ENCODE data around the gene ANKRD28. TPM values are rescaled to one million over a fixed set of nuclear protein-coding genes. Genes with fewer than 3 reads are reported as not detected.
A peak's percentile ranks its signal among the peaks of the same experiment; 100 is the strongest.

ANKRD28 gene
- total and polyA plus RNA-seq, 7 experiments from 2014 or later, result 8.7 to 70.4 (median 28.5) TPM

DNA sequence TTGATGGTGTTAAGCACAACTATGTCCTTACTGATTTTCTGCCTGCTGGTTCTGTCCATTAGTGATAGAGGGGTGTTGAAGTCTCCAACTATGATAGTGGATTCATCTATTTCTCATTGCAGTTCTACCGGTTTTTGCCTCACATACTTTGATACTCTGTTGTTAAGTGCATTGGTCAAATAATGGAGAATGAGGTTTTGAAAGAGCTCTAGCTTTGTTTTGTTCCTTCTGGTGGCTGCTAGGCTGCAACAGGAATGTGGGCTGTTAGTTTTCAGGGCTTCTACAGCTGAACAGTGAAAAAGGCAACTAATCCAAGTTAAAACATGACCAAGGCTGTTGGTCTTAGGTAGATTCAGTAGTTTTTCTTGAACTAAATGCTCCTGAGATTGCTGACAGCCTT is 133.6 kb downstream of the ANKRD28 start:
- Mint-ChIP-seq H3K4me3 (no peak overlapping the region), H3K36me3 (peaks cover 3 to 60% (median 28%) of the 10 kb centered on the region in 5 donors), H3K4me1 (peaks cover 9 to 52% (median 40%) of the 10 kb centered on the region in 7 donors), H3K27ac (no peak overlapping the region), H3K27me3 (peaks cover 0 to 5% (median 0%) of the 10 kb centered on the region in 5 donors), H3K9me3 (peaks cover 0 to 23% (median 8%) of the 10 kb centered on the region in 11 donors)
- Histone ChIP-seq H3K9me3 (ENCODE audit: control insufficient read depth in 2 of 3, low read length in 3 of 3) (no peaks in the 10 kb centered on the region), H3K4me1 (ENCODE audit: control insufficient read depth in 2 of 2, insufficient read depth in 2 of 2, low read length in 2 of 2) (peaks cover 15 to 22% of the 10 kb centered on the region in 2 donors), H3K36me3 (ENCODE audit: control insufficient read depth in 2 of 3, insufficient read depth in 3 of 3, low read length in 3 of 3) (no peaks in the 10 kb centered on the region), H3K4me3 (ENCODE audit: low read length) (no peak overlapping the region), H3K27me3 (ENCODE audit: control insufficient read depth in 2 of 2, insufficient read depth in 2 of 2, low read length in 2 of 2) (no peaks in the 10 kb centered on the region), H3K27ac (ENCODE audit: low read depth, low read length) (no peak overlapping the region)
- ChIA-PET CTCF (no interaction called here), POLR2A (no interaction called here)
- intact Hi-C loops (cut with micrococcal nuclease), result no loop called here
- no peak for ATAC-seq
- no peak for DNase-seq

DNA sequence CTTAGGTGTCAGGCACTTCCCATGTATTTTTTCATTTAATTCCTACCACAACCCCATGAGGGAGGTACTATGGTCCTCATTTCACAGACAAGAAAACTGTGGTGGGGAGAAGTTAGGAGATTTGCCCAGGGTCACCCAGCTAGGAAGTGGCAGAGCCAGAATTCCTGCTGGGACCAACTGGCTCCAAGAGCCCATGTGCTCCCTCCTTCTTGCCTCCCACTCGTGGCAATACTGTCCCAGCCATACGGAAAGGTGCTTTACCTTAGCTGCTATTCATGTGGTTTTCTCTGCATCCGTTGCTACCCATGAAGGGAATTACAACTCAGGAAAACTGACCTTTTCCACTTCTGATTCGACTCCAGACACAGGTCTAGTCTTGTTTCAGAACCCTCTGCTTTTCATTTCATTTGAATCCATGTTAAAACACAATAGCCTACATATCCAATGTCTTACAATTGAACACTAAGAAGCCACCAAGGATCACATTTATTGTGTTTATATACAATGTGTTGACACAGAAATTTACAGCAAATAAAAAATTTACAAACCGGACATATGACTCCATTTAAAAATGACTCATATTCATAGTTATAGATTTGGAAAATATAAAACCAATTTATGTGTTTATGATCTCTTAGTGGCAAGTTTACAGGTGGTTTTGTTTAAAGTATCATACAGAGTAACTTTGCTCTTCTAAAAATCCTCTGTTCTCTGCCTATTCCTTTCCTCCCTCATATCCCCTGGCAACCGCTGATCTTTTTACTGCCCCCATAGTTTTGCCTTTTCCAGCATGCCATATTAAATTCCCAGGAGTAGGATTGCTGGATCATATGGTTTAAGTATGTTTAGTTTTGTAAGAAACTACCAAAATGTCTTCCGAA is 137.5 kb downstream of the ANKRD28 start:
- Histone ChIP-seq H3K4me1 (ENCODE audit: control insufficient read depth in 2 of 2, insufficient read depth in 2 of 2, low read length in 2 of 2) (peaks cover 0 to 6% of the 10 kb centered on the region in 2 donors), H3K27ac (ENCODE audit: low read depth, low read length) (no peak overlapping the region), H3K9me3 (ENCODE audit: control insufficient read depth in 2 of 3, low read length in 3 of 3) (peaks cover 6 to 26% (median 15%) of the 10 kb centered on the region in 3 experiments), H3K36me3 (ENCODE audit: control insufficient read depth in 2 of 3, insufficient read depth in 3 of 3, low read length in 3 of 3) (no peaks in the 10 kb centered on the region), H3K4me3 (ENCODE audit: low read length) (no peak overlapping the region), H3K27me3 (ENCODE audit: control insufficient read depth in 2 of 2, insufficient read depth in 2 of 2, low read length in 2 of 2) (no peaks in the 10 kb centered on the region)
- CTCF ChIA-PET, result no interaction called here
- no peak overlapping the region for H3K4me3 Mint-ChIP-seq
- intact Hi-C loops (cut with micrococcal nuclease), result no loop called here
- DNase-seq, result no peak
- peaks cover 3 to 55% (median 32%) of the 10 kb centered on the region in 11 donors for H3K9me3 Mint-ChIP-seq
- POLR2A ChIA-PET, result no interaction called here
- peaks cover 0 to 8% (median 0%) of the 10 kb centered on the region in 5 donors for H3K27me3 Mint-ChIP-seq
- H3K27ac Mint-ChIP-seq, result peak overlapping the region in 2 of 9 donors; percentile 16 to 48
- H3K36me3 Mint-ChIP-seq, result peaks cover 12 to 53% (median 27%) of the 10 kb centered on the region in 5 donors
- no peak for ATAC-seq
- peaks cover 5 to 36% (median 20%) of the 10 kb centered on the region in 7 donors for H3K4me1 Mint-ChIP-seq

DNA sequence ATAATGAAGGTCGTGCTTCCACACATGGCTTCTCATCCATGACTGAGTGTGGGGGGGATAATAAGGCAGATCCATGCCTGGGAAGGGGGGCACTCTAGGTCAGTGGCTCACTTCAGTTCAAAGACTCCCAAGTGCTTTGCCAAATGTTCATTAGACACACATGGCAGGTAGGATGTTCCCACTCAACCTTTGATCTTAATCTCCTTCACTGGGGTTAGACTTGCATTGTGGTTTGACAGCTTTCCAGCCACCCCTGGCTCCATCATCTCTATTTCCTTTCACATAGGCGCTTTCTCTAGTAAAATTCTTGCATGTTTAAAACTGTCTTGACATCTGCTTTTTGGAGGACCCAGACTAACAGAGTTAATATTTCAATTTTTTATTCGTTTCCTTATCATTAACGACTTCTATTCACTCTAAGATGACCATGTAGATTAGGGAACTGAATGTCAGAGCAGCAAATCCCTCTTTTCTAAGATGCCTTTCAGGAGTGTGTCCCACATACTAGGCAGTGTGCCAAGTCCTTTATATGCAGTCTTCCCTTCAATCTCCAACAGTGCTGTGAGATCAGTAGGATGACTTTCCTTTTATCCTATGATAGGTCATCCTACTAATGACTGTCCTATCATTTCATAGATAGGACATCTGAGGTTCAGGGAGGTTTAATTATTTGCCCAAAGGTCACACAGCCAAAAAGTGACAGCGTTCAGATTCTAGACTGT is 138.4 kb downstream of the ANKRD28 start:
- POLR2A ChIA-PET, result no interaction called here
- Histone ChIP-seq H3K4me3 (ENCODE audit: low read length) (no peak overlapping the region), H3K27me3 (ENCODE audit: control insufficient read depth in 2 of 2, insufficient read depth in 2 of 2, low read length in 2 of 2) (no peaks in the 10 kb centered on the region), H3K36me3 (ENCODE audit: control insufficient read depth in 2 of 3, insufficient read depth in 3 of 3, low read length in 3 of 3) (no peaks in the 10 kb centered on the region), H3K9me3 (ENCODE audit: control insufficient read depth in 2 of 3, low read length in 3 of 3) (peaks cover 6 to 26% (median 15%) of the 10 kb centered on the region in 3 experiments), H3K4me1 (ENCODE audit: control insufficient read depth in 2 of 2, insufficient read depth in 2 of 2, low read length in 2 of 2) (peaks cover 0 to 6% of the 10 kb centered on the region in 2 donors), H3K27ac (ENCODE audit: low read depth, low read length) (no peak overlapping the region)
- Mint-ChIP-seq H3K4me1 (peaks cover 5 to 31% (median 20%) of the 10 kb centered on the region in 7 donors), H3K4me3 (peak overlapping the region in 4 of 10 donors; percentile 6 to 40 (median 10)), H3K9me3 (peaks cover 3 to 62% (median 37%) of the 10 kb centered on the region in 11 donors), H3K36me3 (peaks cover 12 to 51% (median 25%) of the 10 kb centered on the region in 5 donors), H3K27ac (no peak overlapping the region), H3K27me3 (peaks cover 0 to 8% (median 0%) of the 10 kb centered on the region in 5 donors)
- intact Hi-C loops (cut with micrococcal nuclease), result no loop called here
- no peak for DNase-seq
- CTCF ChIA-PET, result no interaction called here
- no peak for ATAC-seq

DNA sequence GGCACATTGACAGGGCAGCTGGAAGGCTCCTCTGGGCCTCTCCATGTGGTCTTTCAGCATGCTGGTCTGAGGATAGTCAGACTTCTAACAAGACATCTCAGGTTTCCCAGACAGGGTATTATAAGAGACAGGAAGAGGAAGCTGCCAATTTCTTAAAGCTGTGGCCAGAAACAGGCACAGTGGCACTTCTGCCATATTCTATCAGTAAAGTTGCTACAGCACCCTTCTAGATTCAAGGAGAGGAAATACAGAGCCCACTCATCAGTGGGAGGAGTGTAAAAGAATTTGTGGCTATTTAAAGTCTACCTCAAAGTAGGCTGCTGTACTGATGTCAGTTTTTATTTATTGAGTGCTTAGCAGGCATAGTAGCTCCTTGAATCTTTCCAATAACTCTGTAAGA is 140.8 kb downstream of the ANKRD28 start:
- intact Hi-C loops (cut with micrococcal nuclease), result no loop called here
- ATAC-seq (no peak), DNase-seq (no peak)
- H3K4me1 ChIP-seq (ENCODE audit: control insufficient read depth in 2 of 2, insufficient read depth in 2 of 2, low read length in 2 of 2), result peaks cover 0 to 6% of the 10 kb centered on the region in 2 donors
- H3K4me3 ChIP-seq (ENCODE audit: low read length), result peak overlapping the region; percentile 10
- no peaks in the 10 kb centered on the region for H3K36me3 ChIP-seq (ENCODE audit: control insufficient read depth in 2 of 3, insufficient read depth in 3 of 3, low read length in 3 of 3)
- no peaks in the 10 kb centered on the region for H3K27me3 ChIP-seq (ENCODE audit: control insufficient read depth in 2 of 2, insufficient read depth in 2 of 2, low read length in 2 of 2)
- POLR2A ChIA-PET, result no interaction called here
- Mint-ChIP-seq H3K36me3 (peaks cover 12 to 44% (median 19%) of the 10 kb centered on the region in 5 donors), H3K4me3 (no peak overlapping the region), H3K9me3 (peaks cover 0 to 67% (median 33%) of the 10 kb centered on the region in 11 donors), H3K27ac (no peak overlapping the region), H3K4me1 (peaks cover 5 to 31% (median 20%) of the 10 kb centered on the region in 7 donors), H3K27me3 (peaks cover 0 to 15% (median 0%) of the 10 kb centered on the region in 5 donors)
- H3K9me3 ChIP-seq (ENCODE audit: control insufficient read depth in 2 of 3, low read length in 3 of 3), result peaks cover 6 to 26% (median 15%) of the 10 kb centered on the region in 3 experiments
- H3K27ac ChIP-seq (ENCODE audit: low read depth, low read length), result no peak overlapping the region
- CTCF ChIA-PET, result no interaction called here

DNA sequence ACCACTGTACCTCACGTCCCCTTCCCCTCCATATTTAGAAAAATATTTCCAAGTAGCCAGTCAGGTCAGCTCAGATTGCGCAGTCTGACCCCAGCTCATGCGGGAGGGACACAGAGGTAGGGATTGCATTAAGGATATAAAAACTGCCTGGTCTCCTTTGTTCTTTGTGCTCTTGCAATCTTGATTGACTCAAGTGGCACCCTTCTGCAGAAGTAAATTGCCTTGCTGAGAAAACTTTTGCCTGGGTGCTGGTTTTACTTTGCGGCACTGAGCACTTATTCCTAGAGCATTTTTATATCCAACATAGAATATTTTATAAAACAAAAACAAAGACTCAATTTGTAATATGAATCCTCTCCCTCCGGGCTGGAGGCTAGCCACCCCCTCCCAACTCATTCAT is 141.4 kb downstream of the ANKRD28 start:
- H3K9me3 ChIP-seq (ENCODE audit: control insufficient read depth in 2 of 3, low read length in 3 of 3), result peaks cover 6 to 26% (median 15%) of the 10 kb centered on the region in 3 experiments
- peaks cover 0 to 13% (median 3%) of the 10 kb centered on the region in 5 donors for H3K27me3 Mint-ChIP-seq
- POLR2A ChIA-PET, result no interaction called here
- peaks cover 0 to 63% (median 29%) of the 10 kb centered on the region in 11 donors for H3K9me3 Mint-ChIP-seq
- no peak for DNase-seq
- peaks cover 0 to 6% of the 10 kb centered on the region in 2 donors for H3K4me1 ChIP-seq (ENCODE audit: control insufficient read depth in 2 of 2, insufficient read depth in 2 of 2, low read length in 2 of 2)
- no peaks in the 10 kb centered on the region for H3K27me3 ChIP-seq (ENCODE audit: control insufficient read depth in 2 of 2, insufficient read depth in 2 of 2, low read length in 2 of 2)
- H3K27ac Mint-ChIP-seq, result peak overlapping the region in 1 of 9 donors; percentile 22
- CTCF ChIA-PET, result no interaction called here
- H3K4me1 Mint-ChIP-seq, result peaks cover 5 to 31% (median 21%) of the 10 kb centered on the region in 7 donors
- H3K27ac ChIP-seq (ENCODE audit: low read depth, low read length), result no peak overlapping the region
- H3K36me3 Mint-ChIP-seq, result peaks cover 12 to 38% (median 23%) of the 10 kb centered on the region in 5 donors
- no peak for ATAC-seq
- intact Hi-C loops (cut with micrococcal nuclease), result no loop called here
- H3K4me3 ChIP-seq (ENCODE audit: low read length), result no peak overlapping the region
- no peaks in the 10 kb centered on the region for H3K36me3 ChIP-seq (ENCODE audit: control insufficient read depth in 2 of 3, insufficient read depth in 3 of 3, low read length in 3 of 3)
- no peak overlapping the region for H3K4me3 Mint-ChIP-seq

DNA sequence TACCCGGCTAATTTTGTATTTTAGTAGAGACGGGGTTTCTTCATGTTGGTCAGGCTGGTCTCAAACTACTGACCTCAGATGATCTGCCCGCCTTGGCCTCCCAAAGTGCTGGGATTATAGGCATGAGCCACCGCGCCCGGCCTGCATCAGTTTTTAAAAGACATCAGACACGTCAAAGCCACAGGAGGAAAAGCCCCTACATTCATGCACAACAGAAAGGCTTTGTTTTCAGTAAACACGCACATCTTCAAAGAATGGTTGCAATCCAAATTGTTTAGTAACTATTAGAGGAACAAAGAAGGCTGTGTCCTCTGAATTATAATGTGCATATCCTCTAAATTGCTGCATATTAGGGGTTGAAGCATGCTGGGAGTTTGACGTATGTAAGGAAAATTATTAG is 142.9 kb downstream of the ANKRD28 start:
- peaks cover 5 to 32% (median 22%) of the 10 kb centered on the region in 7 donors for H3K4me1 Mint-ChIP-seq
- peaks cover 0 to 55% (median 27%) of the 10 kb centered on the region in 11 donors for H3K9me3 Mint-ChIP-seq
- Histone ChIP-seq H3K4me3 (ENCODE audit: low read length) (no peak overlapping the region), H3K4me1 (ENCODE audit: control insufficient read depth in 2 of 2, insufficient read depth in 2 of 2, low read length in 2 of 2) (peaks cover 0 to 6% of the 10 kb centered on the region in 2 donors), H3K27ac (ENCODE audit: low read depth, low read length) (no peak overlapping the region), H3K27me3 (ENCODE audit: control insufficient read depth in 2 of 2, insufficient read depth in 2 of 2, low read length in 2 of 2) (no peaks in the 10 kb centered on the region), H3K36me3 (ENCODE audit: control insufficient read depth in 2 of 3, insufficient read depth in 3 of 3, low read length in 3 of 3) (no peaks in the 10 kb centered on the region), H3K9me3 (ENCODE audit: control insufficient read depth in 2 of 3, low read length in 3 of 3) (peaks cover 6 to 26% (median 15%) of the 10 kb centered on the region in 3 experiments)
- H3K4me3 Mint-ChIP-seq, result no peak overlapping the region
- DNase-seq (no peak), ATAC-seq (no peak)
- intact Hi-C loops (cut with micrococcal nuclease), result no loop called here
- peaks cover 0 to 19% (median 7%) of the 10 kb centered on the region in 5 donors for H3K27me3 Mint-ChIP-seq
- CTCF ChIA-PET, result no interaction called here
- peaks cover 12 to 37% (median 26%) of the 10 kb centered on the region in 5 donors for H3K36me3 Mint-ChIP-seq
- POLR2A ChIA-PET, result no interaction called here
- H3K27ac Mint-ChIP-seq, result no peak overlapping the region

Measured in naive thymus-derived CD4-positive, alpha-beta T cell (primary cell).